Measurements from ENCODE around the gene MYLK2. TPM values are rescaled to one million over a fixed set of nuclear protein-coding genes. Genes with fewer than 3 reads are reported as not detected.

The MYLK2 gene
- total RNA-seq, 1 experiment from 2014 or later, result 0.50 TPM

DNA sequence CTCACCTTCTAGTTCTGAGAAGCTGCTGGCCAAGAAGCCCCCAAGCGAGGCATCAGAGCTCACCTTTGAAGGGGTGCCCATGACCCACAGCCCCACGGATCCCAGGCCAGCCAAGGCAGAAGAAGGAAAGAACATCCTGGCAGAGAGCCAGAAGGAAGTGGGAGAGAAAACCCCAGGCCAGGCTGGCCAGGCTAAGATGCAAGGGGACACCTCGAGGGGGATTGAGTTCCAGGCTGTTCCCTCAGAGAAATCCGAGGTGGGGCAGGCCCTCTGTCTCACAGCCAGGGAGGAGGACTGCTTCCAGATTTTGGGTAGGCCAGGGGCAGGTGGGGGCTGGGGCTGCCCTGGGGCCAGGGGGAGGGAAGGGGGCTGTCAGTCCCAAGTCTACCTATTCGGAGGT lies 2.3 kb downstream of the MYLK2 start:
- Histone ChIP-seq H3K9me2 (ENCODE audit: insufficient read depth) (no peaks in the 10 kb centered on the region), H3K79me2 (ENCODE audit: low read depth) (no peaks in the 10 kb centered on the region), H3K27me3 (ENCODE audit: insufficient read depth, low read depth) (no peaks in the 10 kb centered on the region), H3K9me3 (ENCODE audit: insufficient read depth, low read depth) (no peaks in the 10 kb centered on the region), H3K4me2 (no peak overlapping the region), H3K4me1 (replicated peaks; ENCODE audit: insufficient read depth) (no peaks in the 10 kb centered on the region), H3F3A (ENCODE audit: insufficient read depth, low read depth) (no peaks in the 10 kb centered on the region), H3K36me3 (ENCODE audit: low read depth) (no peaks in the 10 kb centered on the region), H3K4me3 (no peak overlapping the region), H2AFZ (no peak overlapping the region), H3K27ac (no peak overlapping the region), H4K20me1 (ENCODE audit: insufficient read depth) (no peaks in the 10 kb centered on the region)
- BruUV-seq (replicated peaks), result no TSS peak
- DNase-seq, result no peak
- intact Hi-C loops (cut with micrococcal nuclease; ENCODE audit: unreplicated experiment), result no loop called here
- ChIA-PET POLR2A (ENCODE audit: unreplicated experiment) (no interaction called here), CTCF (no interaction called here)
- TF ChIP-seq EZH2 (IDR thresholded peaks at IDR 0.05; ENCODE audit: low read depth), result no peak
- TF ChIP-seq, protein P1, sequence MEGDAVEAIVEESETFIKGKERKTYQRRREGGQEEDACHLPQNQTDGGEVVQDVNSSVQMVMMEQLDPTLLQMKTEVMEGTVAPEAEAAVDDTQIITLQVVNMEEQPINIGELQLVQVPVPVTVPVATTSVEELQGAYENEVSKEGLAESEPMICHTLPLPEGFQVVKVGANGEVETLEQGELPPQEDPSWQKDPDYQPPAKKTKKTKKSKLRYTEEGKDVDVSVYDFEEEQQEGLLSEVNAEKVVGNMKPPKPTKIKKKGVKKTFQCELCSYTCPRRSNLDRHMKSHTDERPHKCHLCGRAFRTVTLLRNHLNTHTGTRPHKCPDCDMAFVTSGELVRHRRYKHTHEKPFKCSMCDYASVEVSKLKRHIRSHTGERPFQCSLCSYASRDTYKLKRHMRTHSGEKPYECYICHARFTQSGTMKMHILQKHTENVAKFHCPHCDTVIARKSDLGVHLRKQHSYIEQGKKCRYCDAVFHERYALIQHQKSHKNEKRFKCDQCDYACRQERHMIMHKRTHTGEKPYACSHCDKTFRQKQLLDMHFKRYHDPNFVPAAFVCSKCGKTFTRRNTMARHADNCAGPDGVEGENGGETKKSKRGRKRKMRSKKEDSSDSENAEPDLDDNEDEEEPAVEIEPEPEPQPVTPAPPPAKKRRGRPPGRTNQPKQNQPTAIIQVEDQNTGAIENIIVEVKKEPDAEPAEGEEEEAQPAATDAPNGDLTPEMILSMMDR (conservative IDR thresholded peaks at IDR 0.05), result no peak

DNA sequence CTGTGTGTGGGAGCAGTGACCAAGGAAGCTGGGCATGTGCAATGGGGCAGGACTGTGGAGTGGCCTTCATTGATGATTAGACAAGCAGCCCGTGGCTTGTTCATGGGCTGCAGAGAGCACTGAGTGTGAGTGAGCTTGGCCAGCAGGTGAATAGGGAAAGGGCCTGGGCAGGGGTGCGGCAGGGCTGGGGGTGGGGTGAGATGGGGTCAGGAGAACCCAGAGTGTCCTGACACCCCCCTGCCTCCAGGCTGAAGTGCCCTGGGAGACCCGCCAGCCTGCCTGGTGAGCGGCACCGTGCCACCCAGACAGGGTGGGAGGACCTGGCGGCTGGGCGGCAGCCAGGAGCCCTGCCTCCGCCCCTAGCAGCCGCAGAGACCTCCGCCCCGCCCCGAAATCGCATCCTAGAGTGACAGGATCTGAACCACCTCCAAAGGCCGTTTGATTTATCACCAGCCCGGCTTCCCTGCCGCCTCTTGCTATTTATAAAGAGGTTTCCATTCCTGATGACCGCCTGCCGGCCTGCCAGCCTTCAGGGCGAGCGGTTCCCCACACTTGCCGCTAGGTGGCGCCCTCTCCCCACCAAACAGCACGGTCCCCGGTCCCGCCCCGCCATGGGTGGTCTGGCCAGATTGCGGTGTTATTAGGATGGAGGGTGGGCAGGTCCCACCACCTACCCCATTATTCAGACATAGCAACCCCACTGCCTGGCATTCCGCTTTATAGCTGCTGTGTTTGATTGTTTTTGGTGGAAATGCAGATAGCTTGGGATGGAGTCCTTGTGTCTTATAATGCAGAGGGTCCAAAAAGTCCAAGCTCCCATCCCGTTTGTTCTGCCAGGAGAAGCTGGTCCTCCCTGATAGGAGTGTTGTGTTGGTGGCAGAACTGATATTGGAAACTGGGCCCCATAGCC lies 3.5 kb downstream of the MYLK2 start:
- BruUV-seq (replicated peaks), result no TSS peak
- H3K27ac ChIP-seq, result no peak overlapping the region
- H3K79me2 ChIP-seq (ENCODE audit: low read depth), result no peaks in the 10 kb centered on the region
- no peaks in the 10 kb centered on the region for H3K9me3 ChIP-seq (ENCODE audit: insufficient read depth, low read depth)
- no peak overlapping the region for H3K4me3 ChIP-seq
- no peak for TF ChIP-seq EZH2 (IDR thresholded peaks at IDR 0.05; ENCODE audit: low read depth)
- TF ChIP-seq, protein P1 (conservative IDR thresholded peaks at IDR 0.05), result peak; percentile 99
- intact Hi-C loops (cut with micrococcal nuclease; ENCODE audit: unreplicated experiment), result loop anchor here (1.0 to 2.0 kb wide), 5 partner anchors 24 to 830 kb away; partner anchors contain the start of gene PDRG1
- H3K27me3 ChIP-seq (ENCODE audit: insufficient read depth, low read depth), result no peaks in the 10 kb centered on the region
- H3F3A ChIP-seq (ENCODE audit: insufficient read depth, low read depth), result no peaks in the 10 kb centered on the region
- H3K36me3 ChIP-seq (ENCODE audit: low read depth), result no peaks in the 10 kb centered on the region
- peak in 1 of 2 experiments; percentile 76 for DNase-seq
- H3K4me1 ChIP-seq (replicated peaks; ENCODE audit: insufficient read depth), result no peaks in the 10 kb centered on the region
- H4K20me1 ChIP-seq (ENCODE audit: insufficient read depth), result no peaks in the 10 kb centered on the region
- POLR2A ChIA-PET (ENCODE audit: unreplicated experiment), result interaction anchor here (0.5 to 1.1 kb wide), 2 partner anchors 102 to 129 kb away, joined by 3 to 11 read pairs; partner anchors contain the start of gene PDRG1
- CTCF ChIA-PET, result interaction anchor here (0.5 to 1.1 kb wide), 7 partner anchors 14 to 209 kb away, joined by 3 to 13 read pairs (median 4); no protein-coding TSS in a partner anchor
- no peaks in the 10 kb centered on the region for H3K9me2 ChIP-seq (ENCODE audit: insufficient read depth)
- no peak overlapping the region for H2AFZ ChIP-seq
- peak overlapping the region; percentile 47 for H3K4me2 ChIP-seq

DNA sequence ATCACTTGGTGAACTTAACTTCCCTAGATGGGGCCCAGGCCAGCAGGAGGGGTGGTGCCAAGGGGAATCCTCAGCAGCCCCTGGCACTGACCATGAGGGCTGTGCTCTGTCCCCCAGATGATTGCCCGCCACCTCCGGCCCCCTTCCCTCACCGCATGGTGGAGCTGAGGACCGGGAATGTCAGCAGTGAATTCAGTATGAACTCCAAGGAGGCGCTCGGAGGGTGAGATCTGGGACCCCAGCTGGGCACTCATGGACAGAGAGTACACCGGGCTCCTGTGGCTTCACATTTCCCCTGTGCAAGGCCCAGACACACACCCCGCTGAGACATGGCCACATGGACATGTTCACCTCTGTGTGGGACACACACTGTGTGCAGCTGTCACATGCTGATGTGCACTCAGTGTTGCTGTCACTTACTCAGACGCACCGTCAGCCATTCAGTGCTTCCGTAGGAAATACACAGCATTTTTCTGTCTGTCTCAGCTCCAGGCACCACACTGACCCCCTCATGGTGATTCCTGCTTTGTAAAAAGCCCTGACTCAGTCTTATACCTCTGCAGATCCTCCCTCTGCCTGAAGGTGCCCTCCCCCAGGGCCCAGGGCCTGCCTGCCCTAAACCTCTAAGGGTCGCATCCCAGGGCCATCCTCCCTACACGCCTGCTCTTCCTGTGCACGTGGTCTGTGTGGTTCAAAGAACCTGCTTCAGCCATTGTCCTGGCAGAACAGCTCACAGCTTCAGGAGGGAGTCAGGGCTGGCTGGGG lies 4.4 kb downstream of the MYLK2 start:
- no peaks in the 10 kb centered on the region for H3K9me3 ChIP-seq (ENCODE audit: insufficient read depth, low read depth)
- no peak overlapping the region for H3K4me2 ChIP-seq
- no peaks in the 10 kb centered on the region for H3K79me2 ChIP-seq (ENCODE audit: low read depth)
- no peak for TF ChIP-seq EZH2 (IDR thresholded peaks at IDR 0.05; ENCODE audit: low read depth)
- TF ChIP-seq, protein P1 (conservative IDR thresholded peaks at IDR 0.05), result no peak
- no TSS peak for BruUV-seq (replicated peaks)
- no peak overlapping the region for H3K4me3 ChIP-seq
- no peaks in the 10 kb centered on the region for H3K27me3 ChIP-seq (ENCODE audit: insufficient read depth, low read depth)
- no peaks in the 10 kb centered on the region for H3K4me1 ChIP-seq (replicated peaks; ENCODE audit: insufficient read depth)
- no peak overlapping the region for H3K27ac ChIP-seq
- no peak overlapping the region for H2AFZ ChIP-seq
- intact Hi-C loops (cut with micrococcal nuclease; ENCODE audit: unreplicated experiment), result loop anchor here (1.0 to 2.0 kb wide), 4 partner anchors 23 to 829 kb away; no protein-coding TSS in a partner anchor
- H3F3A ChIP-seq (ENCODE audit: insufficient read depth, low read depth), result no peaks in the 10 kb centered on the region
- no peak for DNase-seq
- H3K36me3 ChIP-seq (ENCODE audit: low read depth), result no peaks in the 10 kb centered on the region
- ChIA-PET CTCF (interaction anchor here (0.6 to 1.1 kb wide), 6 partner anchors 13 to 208 kb away, joined by 3 to 13 read pairs (median 4); no protein-coding TSS in a partner anchor), POLR2A (ENCODE audit: unreplicated experiment) (interaction anchor here (1.1 kb wide), 1 partner anchor 128 kb away, joined by 11 read pairs; the partner anchor contains the start of gene PDRG1)
- no peaks in the 10 kb centered on the region for H4K20me1 ChIP-seq (ENCODE audit: insufficient read depth)
- H3K9me2 ChIP-seq (ENCODE audit: insufficient read depth), result no peaks in the 10 kb centered on the region

Measured in PC-9 (cell line).